ENCODE data around the gene LTF.
"Not testable (repeated sequence)": the region's sequence is repeated elsewhere in the genome, so short reads cannot be mapped to it uniquely, and the experiment has no call there.

The LTF gene

DNA sequence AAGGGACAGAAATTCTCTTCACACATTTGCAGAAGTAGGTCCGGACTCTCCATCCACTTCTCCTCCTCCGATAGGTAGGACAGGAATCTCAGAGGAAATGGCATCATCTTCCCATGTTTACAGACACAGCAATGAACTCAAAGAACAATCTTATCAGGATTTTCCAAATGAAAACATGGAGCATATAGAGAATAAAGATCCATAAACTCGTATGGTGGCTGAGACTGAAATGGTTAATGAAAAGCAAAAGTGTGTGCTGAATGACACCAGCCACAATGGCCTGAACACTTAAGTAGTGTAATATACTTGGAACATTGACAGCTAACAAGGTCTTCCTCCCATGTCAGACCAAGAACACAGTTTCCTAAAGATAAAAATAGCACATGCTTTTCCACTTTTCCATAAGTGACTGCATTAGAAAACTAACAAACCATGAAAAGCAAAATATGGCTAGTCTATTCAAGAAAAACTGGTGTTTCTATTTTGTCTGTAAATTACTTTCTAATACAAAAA lies 51.9 kb downstream of the LTF start:
- no peak for DNase-seq (ENCODE audit: low read depth)

DNA sequence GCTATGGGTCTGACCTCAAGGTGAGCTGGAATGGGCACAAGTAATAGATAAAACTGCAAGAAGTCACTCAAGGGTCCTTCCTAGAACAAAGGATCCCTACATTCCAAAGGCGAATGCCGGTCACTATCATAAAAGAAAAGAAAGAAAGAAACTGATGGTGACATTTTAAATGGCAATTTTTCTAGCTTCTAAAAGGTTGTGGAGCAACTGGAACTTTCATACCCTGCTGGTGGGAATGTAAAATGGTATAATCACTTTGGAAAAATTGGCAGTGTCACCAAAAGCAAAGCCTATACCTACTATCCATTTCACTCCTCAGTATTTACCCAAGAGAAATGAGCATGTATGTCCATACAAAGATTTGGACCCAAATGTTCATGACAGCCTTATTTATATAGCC lies 53.4 kb downstream of the LTF start:
- DNase-seq (ENCODE audit: low read depth), result no peak

DNA sequence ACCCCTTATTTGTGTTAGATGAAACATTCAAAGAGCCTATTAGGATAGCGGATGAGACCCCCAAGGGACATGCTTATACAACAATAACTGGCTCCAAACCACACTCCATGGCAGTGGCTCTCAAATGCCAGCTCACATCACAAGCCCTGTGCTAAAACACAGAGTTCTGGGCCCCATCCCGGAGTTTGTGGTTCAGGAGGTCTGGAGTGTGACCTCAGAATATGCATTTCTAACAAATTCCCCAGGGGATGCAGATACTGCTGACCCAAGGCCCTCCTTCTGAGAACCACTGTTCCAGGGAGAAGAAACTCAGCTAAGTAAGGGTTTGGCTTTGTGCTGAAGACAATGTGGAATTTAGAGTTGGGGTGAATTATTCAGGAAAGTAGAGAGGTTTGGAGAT lies 54.0 kb downstream of the LTF start:
- DNase-seq (ENCODE audit: low read depth), result no peak

DNA sequence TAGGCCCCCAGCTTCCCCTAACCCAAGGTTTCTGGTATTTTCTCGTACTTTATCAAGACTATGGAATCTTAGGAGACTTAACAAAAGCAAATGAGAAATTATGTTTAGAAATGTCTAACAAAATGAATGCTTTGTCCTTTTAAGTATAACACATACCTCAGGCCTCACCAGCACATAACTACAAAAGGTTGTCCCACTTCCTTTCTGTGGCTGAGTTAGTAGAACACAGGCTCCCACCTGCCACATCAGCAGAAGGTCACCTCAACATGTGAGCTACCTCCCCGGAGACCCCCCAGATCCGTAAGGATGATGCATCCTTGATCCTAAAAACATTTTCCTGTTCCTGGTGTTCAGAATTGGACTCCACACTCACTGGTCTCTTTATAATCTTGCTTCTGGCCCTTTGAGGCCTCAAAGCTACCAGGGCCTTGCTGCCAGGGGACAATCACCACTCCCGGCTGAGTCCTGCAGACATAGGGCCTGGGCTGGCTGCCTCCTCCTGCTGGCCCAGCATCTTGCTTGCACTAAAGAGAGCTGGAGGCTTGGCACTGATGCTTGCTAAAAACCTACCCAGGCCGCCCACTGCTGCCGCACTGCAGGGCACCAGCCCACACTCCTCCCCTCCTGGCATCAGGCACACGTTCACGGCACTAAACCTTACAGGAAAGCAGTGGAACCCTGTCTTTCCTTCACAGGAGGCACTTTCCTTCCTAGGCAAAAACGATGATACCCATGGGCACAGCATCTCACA lies 54.8 kb downstream of the LTF start:
- no peak for DNase-seq (ENCODE audit: low read depth)

DNA sequence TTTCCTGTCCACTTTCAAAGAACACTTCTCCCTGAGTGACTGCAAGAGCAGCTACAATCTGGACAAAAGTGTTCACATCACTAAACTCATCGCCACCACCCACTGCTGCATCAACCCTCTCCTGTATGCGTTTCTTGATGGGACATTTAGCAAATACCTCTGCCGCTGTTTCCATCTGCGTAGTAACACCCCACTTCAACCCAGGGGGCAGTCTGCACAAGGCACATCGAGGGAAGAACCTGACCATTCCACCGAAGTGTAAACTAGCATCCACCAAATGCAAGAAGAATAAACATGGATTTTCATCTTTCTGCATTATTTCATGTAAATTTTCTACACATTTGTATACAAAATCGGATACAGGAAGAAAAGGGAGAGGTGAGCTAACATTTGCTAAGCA lies 55.9 kb downstream of the LTF start:
- no peak for DNase-seq (ENCODE audit: low read depth)

DNA sequence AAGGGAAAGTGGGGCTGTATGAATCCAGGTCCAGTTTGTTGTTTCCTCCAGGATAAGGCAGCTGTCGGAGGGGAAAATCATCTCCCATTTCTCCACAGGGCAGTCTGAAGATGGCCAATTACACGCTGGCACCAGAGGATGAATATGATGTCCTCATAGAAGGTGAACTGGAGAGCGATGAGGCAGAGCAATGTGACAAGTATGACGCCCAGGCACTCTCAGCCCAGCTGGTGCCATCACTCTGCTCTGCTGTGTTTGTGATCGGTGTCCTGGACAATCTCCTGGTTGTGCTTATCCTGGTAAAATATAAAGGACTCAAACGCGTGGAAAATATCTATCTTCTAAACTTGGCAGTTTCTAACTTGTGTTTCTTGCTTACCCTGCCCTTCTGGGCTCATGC lies 56.7 kb downstream of the LTF start:
- DNase-seq (ENCODE audit: low read depth), result no peak

DNA sequence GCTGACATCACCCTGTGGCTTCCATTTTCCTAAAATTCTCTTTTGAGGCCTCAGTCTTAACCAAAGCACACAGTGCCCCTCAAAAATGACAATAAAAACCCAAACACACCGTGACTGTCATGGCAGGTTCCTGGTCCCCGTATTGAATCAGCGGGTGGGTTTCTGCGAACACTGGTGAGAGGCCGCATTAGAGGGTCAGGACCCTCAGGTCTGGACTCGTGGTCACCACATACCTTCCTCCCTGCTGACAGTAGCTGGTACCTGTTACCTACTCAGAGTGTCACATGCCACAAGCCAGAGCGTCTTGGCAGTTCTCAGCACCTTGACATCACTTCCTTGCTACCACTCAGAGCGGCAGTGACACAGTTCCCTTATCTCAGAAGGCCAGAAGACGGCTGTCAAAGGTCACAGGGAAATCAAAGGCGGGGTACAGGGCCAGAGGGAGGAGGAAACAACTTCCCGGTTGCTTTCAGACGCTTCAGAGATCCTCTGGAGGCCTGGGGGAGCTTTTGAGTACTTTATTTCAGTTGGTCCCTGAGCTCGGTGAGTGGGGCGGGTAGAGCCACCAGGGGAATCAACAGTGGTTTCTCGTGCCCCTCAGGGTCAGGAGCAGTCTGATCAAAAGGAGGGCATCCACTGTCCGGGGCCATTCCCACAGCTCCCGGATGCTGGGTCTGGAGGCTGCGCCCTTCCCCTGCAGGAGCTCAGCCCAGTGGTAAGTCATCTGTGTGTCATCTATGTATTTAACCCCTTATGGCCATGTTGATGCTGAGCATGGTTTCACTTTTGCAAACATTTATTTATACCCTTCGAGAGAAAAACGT lies 57.7 kb downstream of the LTF start, which contains the start of the genes CCR5AS and CCRL2:
TSS of gene CCR5AS (minus strand) at position 279 of the 824 bp plus-strand sequence.
TSS of gene CCRL2 (plus strand) at position 472 of the 824 bp plus-strand sequence. CDS start 821 bp downstream, outside the sequence.
- DNase-seq (ENCODE audit: low read depth), result no peak

DNA sequence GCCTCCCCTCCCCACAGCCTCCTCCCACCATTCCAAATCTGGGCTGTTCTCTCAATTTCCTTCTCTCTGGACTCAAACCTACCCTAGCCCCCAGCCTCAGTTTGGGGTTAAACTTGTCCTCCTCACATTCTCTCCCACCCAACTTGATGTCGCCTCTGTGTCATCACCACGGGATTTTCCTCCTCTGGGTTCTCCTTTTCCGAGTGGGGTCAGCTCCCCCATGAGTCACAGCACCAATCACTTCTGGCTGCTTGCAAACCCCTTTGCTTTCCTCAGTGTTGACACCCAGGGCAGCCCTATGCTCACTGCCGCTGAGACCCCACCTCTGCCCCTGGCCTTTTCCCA lies 58.3 kb downstream of the LTF start:
- DNase-seq (ENCODE audit: low read depth), result no peak

DNA sequence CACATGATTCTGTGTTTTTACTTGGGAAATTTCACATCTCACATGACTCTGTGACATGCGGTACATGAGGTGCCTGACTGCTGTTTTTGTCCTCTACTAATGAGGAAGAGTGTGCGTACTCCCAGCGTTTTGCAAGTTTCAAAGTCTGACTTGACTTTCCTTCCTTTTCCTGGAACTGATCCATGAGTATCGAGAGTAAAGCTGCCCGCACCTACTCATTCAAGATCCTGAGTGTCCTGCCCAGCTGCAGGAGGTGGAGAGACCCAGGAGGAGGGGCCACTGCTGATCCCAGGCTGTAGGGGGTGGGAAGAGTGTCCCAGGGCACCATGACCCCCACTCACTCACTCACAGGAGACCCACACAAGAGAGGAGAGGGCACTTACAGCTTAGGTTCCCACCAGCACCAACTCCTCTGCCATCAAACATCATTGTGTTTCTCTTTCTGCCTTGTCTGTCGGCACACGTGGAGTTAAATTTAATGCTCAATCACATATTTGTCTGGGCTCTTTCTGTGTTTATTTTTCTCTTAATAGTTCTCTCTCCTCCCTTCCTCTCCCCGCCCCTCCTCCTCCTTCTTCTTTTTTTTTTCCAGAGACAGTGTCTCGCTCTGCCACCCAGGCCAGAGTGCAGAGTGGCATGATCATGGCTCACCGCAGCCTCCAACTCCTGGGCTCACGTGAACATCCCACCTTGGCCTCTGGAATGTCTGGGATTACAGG lies 59.2 kb downstream of the LTF start:
- DNase-seq (ENCODE audit: low read depth), result no peak

DNA sequence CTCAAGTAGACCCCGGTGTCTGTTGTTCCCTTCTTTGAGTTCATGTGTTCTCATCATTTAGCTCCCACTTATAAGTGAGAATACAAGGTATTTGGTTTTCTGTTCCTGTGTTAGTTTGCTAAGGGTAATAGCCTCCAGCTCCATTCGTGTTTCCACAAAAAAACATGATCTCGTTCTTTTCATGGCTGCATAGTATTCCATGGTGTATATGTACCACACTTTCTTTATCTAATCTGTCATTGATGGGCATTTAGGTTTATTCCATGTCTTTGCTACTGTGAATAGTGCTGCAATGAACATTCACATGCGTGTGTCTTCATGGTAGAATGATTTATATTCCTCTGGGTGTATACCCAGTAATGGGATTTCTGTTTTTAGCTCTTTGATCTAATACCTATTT lies 61.8 kb downstream of the LTF start:
- DNase-seq (ENCODE audit: low read depth), result not testable (repeated sequence)

DNA sequence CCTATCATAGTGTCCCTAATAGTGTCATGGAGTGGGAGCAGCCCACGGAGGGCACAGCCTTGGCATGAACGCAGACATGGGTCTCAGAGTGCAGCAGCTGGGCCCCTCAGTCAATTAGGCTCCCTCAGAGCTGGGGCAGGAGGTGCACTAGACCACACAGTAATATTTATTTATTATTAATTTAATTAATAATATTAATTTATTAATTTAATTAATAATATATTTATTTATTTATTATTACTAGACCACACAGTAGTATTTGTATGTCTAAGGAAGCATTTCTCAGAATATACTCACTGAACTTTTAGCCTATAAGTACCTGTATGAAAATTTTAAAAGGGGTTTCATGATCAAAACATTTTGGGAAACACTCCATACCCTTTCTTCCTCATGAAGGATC lies 63.1 kb downstream of the LTF start:
- DNase-seq (ENCODE audit: low read depth), result no peak

DNA sequence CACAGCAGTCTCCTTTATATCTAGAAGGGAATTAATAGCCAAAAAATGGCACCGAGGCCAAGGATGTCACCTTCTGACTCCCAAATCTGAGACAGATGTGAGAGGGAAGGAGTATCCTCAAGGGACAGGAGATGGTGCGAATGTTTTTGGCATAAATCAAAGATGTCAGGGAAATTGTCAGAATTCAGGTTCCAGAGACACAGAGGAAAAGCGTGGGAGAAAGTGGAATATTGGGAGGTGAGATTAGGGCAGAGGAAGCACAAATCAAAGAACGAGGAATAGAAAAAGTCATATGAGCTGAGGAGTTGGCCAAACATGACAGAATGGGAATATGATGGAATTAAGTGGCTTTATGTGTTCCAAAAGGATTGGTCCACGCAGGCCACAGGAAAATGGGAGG lies 63.9 kb downstream of the LTF start:
- DNase-seq (ENCODE audit: low read depth), result no peak

DNA sequence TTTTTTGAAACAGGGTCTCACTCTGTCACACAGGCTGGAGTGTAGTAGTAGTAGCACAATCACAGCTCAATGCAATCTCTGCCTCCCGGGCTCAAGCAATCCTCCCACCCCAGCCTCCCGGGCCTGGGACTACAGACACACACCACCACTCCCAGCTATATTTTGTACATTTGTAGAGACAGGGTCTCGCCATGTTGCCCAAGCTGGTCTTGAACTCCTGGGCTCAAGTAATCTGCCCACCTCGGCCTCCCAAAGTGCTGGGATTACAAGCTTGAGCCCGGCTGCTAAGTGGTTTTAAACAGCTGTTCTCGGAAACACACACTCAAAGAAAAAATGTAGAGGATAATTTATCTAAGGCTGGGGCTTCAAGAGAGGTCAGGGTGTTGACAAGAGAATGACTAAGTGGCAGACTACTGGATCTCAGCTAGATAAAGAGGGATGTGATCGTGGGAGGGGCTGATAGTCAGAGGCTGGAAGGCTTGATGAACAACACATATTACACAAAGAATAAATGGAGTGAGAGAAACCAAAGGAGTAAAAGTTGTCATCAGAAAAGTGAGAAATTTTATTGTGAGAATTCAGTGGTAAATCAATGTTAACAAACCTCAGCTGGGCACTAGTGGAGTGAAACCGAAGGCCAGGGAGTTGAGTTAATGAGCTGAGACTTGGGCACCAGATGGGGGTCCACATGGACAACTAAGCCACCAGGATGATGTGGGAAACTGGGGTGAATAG lies 64.5 kb downstream of the LTF start:
- DNase-seq (ENCODE audit: low read depth), result no peak

DNA sequence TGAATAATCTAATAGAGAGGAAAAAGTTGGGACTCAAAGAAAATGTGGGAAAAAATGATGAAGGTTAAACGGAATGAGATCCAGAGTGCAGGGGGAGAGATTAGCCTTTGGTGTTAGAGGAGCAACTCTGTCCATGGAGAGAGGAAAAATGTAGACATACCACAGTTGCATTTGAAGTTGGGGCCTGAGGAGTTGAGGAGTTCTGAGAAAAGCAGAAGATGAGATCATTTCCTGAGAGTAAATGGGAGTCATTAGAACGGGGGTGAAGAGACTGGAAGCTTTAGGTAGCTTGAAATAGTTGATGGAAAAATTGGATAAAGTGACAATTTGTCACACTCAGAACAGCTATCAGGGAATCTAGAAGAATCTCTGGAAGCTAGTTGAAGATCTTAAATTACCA lies 65.1 kb downstream of the LTF start:
- no peak for DNase-seq (ENCODE audit: low read depth)

DNA sequence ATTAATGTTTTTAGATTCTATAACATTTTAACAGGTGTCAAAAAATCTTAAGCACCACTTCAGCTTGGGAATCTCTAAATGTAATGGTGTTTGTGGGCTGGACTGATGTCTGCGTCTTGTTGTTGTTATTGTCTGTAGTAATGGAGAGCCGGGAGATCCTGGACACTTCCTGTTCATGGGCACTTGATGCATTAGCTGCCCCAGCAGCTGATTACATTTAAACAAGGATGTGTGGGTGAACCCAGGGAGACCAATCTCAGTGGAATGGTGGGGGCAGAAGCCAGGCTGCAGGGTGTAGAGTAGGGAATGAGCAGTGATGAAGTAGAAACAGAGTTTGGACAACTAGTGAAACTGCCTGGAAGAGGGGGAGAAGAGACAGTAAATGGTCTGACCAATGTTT lies 65.6 kb downstream of the LTF start:
- DNase-seq (ENCODE audit: low read depth), result no peak

DNA sequence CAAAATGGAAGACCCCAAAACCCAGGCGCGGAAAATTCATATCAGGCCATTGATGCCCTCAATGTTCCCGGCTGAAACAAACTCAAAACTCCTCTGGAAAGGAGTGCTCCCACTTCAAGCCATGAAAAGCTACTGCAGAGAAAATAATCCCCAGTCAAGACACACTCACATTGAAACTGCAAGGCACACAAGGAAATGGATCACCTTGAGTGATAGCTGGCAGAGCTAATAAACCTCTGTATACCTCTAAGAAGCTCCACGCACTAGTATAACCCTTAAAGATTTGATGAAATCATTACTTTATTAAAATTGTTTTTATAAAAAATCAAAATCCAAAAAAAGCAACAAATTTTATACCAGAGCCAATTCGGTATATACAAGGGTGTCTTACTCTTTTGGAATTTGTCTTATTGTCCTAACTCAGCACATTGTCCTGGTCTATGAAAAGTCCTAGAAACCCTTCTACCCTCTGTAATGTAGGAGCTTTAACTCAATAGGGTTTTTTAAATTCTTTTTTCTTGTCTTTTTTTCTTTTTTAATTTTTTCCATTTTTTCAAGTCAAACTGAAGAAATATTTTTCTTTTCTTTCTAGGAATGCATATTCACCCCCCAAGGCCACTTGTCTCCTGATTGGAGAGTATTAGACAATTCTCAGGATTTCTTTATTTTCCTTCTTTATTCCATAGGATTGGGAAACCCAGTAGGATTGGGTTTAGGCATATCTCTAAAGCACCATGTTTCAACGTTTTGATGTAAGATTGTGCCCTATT lies 66.3 kb downstream of the LTF start:
- DNase-seq (ENCODE audit: low read depth), result no peak

DNA sequence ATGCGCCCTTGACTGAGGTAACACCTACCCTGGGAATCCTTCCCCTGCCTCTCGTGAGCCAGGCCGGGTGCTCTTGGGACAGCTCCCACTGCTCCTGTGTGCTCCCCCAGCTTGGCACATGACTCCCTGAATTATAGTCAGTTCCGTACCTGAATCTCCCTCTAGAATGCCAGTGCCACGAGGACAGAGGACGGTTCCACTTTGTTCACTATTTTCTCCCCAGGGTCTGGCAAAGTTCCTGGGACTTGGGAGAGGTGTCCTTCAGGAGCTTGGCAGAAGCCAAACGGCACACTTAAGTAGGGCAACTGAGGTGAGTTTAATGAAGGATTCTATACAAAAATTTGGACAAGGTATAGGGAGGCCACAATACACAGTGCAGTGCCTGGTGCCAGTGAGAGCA lies 67.6 kb downstream of the LTF start:
- no peak for DNase-seq (ENCODE audit: low read depth)

DNA sequence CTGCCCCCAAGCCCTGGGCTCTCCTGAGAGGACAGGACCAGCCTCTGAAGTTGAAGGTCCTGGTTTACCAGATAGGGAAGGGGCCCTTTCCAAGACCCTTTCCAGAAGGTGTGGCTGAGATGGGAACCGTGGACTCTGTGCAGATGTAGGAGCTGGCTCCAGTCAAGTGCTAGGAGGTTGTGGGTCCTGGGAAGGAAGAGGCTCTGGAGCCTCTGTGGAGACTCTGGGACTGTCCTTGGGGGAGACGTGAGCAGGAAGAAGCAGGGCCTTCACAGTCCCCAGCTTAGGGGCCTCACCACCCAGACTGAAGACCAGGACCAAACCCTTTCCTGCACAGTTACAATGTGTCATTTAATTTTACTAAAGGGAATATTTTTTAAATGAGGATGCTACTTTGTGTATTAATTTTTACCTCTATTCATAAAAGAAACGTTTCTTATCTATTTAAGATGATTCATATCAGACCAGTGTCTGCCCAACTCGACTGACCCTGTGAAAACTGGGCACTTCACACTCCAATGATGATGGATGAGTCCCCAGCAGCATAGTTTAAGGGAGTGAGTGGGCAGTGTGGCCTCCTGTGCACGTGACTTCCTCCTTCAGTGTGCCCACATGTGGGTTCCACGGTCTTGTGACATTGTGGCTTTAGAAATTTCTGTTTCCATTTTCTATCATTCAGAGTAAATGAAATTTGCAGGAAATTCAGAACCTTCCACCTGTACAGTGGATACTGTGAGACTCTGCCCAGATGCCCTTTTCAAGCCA lies 68.8 kb downstream of the LTF start:
- no peak for DNase-seq (ENCODE audit: low read depth)

DNA sequence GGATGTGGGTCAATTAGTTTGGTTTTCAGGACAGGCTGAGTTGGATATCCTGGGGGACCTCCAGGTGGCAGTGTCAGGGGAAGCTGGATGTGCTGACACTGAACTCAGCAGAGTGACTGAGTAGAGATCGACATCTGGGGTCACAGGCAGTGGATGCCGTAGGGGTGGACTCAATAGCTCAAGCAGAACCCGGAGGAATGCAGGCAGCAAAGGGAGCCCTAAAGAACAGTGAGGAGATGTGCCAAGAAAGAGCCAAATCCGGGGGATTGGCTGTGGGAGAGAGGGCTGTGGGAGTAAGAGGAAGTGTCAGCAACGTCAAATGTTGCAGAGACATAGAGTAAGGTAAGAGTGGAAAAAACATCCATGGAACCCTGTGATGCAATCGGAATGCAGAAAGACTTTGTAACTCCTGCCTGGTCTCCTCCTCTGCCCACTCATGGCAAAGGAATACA lies 69.5 kb downstream of the LTF start:
- DNase-seq (ENCODE audit: low read depth), result no peak
